GM12878 (cell line): ENCODE data around the gene EEF2K. TPM values are rescaled to one million over a fixed set of nuclear protein-coding genes. Genes with fewer than 3 reads are reported as not detected.

Experiments used
- ATAC-seq: fragments of 200-7000 bp; cut with Tn5 transposase; 3 replicates; pipeline ENCODE4 v1.9.1; 2020; ENCODE audit warnings: mild to moderate bottlenecking, moderate library complexity
- BruUV-seq: library from RNA; stranded (reverse); fragments of 400-500 nt; replicated peaks from 2 replicates; lab custom pipeline; 2021; lab: Mats Ljungman, UMichigan
- CTCF ChIA-PET: fragments of 300-600 bp; sonication (Branson Sonifier 250); formaldehyde crosslinking; extraction: SDS; loops from one replicate; lab custom pipeline; 2021; ENCODE audit warnings: inconsistent platforms; lab: Yijun Ruan, JAX
- POLR2A ChIA-PET: fragments of 350-600 bp; formaldehyde crosslinking; extraction: SDS; loops from one replicate; lab custom pipeline; 2021; ENCODE audit warnings: inconsistent platforms; lab: Charles Lee
- RAD21 ChIA-PET: fragments of 300-600 bp; sonication (Branson Sonifier 250); formaldehyde crosslinking; loops from one replicate; lab custom pipeline; 2023; ENCODE audit warnings: antibody characterized with exemption; ENCODE audit not compliant: unreplicated experiment; lab: Charles Lee
- SMC1A ChIA-PET: fragments of 300-600 bp; sonication (Branson Sonifier 250); formaldehyde crosslinking; loops from one replicate; lab custom pipeline; 2023; ENCODE audit not compliant: unreplicated experiment, uncharacterized antibody; lab: Charles Lee
- DNase-seq: peaks from one replicate; pipeline ENCODE4 v3.0.0-alpha.2; 2011; ENCODE audit warnings: low read depth, low spot score
- FAIRE-seq: peaks from 3 replicates; lab custom pipeline; 2011; peaks lifted over from hg19 to GRCh38; lab: Jason Lieb, UNC
- H2AFZ ChIP-seq: 2 replicates; pipeline ENCODE4 v1.6.0; 2011; ENCODE audit warnings: low read depth, low read length, control low read depth; ENCODE audit not compliant: control insufficient read depth
- H3K27ac ChIP-seq: 2 replicates; pipeline ENCODE4 v1.5.1; 2011; ENCODE audit warnings: control low read depth; ENCODE audit not compliant: control insufficient read depth, insufficient read depth
- H3K27me3 ChIP-seq, 2 experiments: replicated peaks in 1 of 2; 2 replicates each; pipeline versions ENCODE4 v1.6.0 to v1.6.1; 2011; ENCODE audit warnings: low read length in 1 of 2; ENCODE audit not compliant: control insufficient read depth in 2 of 2, insufficient read depth in 2 of 2
- H3K36me3 ChIP-seq, 2 experiments: 2 replicates each; pipeline ENCODE4 v1.5.1; 2011; ENCODE audit warnings: low read length in 1 of 2; ENCODE audit not compliant: control insufficient read depth in 2 of 2, insufficient read depth in 2 of 2
- H3K4me1 ChIP-seq: 2 replicates; pipeline ENCODE4 v1.6.1; 2011; ENCODE audit warnings: mild to moderate bottlenecking, low read length, moderate library complexity, mixed read lengths; ENCODE audit not compliant: control insufficient read depth, insufficient read depth
- H3K4me2 ChIP-seq: 2 replicates; pipeline ENCODE4 v1.6.0; 2011; ENCODE audit warnings: control low read depth; ENCODE audit not compliant: control insufficient read depth, insufficient read depth
- H3K4me3 ChIP-seq: fragments of 200-600 bp; sonication (generic); 2 replicates; pipeline ENCODE4 v1.5.1; 2016
- H3K79me2 ChIP-seq: 2 replicates; pipeline ENCODE4 v1.6.0; 2011; ENCODE audit warnings: low read length; ENCODE audit not compliant: control insufficient read depth, insufficient read depth
- H3K9ac ChIP-seq: 2 replicates; pipeline ENCODE4 v1.8.0; 2011; ENCODE audit warnings: low read length, control low read depth, mixed read lengths; ENCODE audit not compliant: control insufficient read depth, insufficient read depth
- H3K9me3 ChIP-seq: replicated peaks from 3 replicates; pipeline ENCODE4 v1.5.1; 2011; ENCODE audit warnings: mild to moderate bottlenecking, low read length; ENCODE audit not compliant: control insufficient read depth, insufficient read depth
- H4K20me1 ChIP-seq: 2 replicates; pipeline ENCODE4 v1.6.0; 2011; ENCODE audit not compliant: control insufficient read depth, insufficient read depth
- ESRRA ChIP-seq: IDR thresholded peaks from 2 replicates; pipeline ENCODE4 v1.6.1; 2012; ENCODE audit warnings: mild to moderate bottlenecking, low read length, improper control_type of control experiment
- NBN ChIP-seq: fragments of 450-650 bp; IDR thresholded peaks from 2 replicates; pipeline ENCODE4 v1.6.1; 2016
- PAX5 ChIP-seq: IDR thresholded peaks from 2 replicates; pipeline ENCODE4 v1.6.1; 2011; ENCODE audit warnings: low read depth, low read length, borderline replicate concordance
- SUZ12 ChIP-seq: fragments of 200-600 bp; sonication (generic); IDR thresholded peaks from one replicate; pipeline ENCODE4 v1.6.1; 2018; ENCODE audit warnings: antibody characterized with exemption, mild to moderate bottlenecking; ENCODE audit not compliant: unreplicated experiment
- WGBS: methylation state at CpG from one replicate; pipeline ENCODE4 v1.1.6; 2016; ENCODE audit warnings: low lambda C conversion rate; ENCODE audit not compliant: insufficient replicate concordance, insufficient coverage; ENCODE audit errors: missing lambda C conversion rate; 5-methylcytosine and 5-hydroxymethylcytosine counted together
- in situ Hi-C: fragments of 300-500 bp; cut with MboI; formaldehyde crosslinking; loops from 9 replicates; pipeline ENCODE4 v1.14.3; 2018; ENCODE audit warnings: mixed read lengths
- intact Hi-C: fragments of 100-400 bp; cut with micrococcal nuclease; formaldehyde crosslinking; loops from one replicate; pipeline ENCODE4 v1.14.2; 2022; ENCODE audit not compliant: unreplicated experiment
- polyA plus RNA-seq, 11 experiments: library from polyadenylated mRNA; depleted of rRNA in 4 of 11; unstranded in 6 of 11; stranded (reverse) in 5 of 11; fragments of >200 nt; fragmentation: Nextera tagmentation in 4 of 11; fragmentation: Illumina TruSeq in 1 of 11; extraction: Ambion mirVana in 4 of 11; extraction: Trizol in 1 of 11; gene quantifications; 1 replicate in 1 of 11; 2 replicates in 10 of 11; pipeline versions ENCODE4 v1.2.1 to v1.2.3, GENCODE V29; 2011 to 2016; ENCODE audit warnings: inconsistent platforms in 2 of 11, missing spikeins in 2 of 11, low read depth in 1 of 11
- total RNA-seq, 4 experiments: library from RNA; depleted of rRNA in 3 of 4; stranded (reverse); fragments of >200 nt in 3 of 4; fragmentation: Illumina TruSeq in 1 of 4; extraction: Trizol in 1 of 4; gene quantifications; 2 replicates each; pipeline versions ENCODE4 v1.2.1 to v1.2.3, GENCODE V29; 2013 to 2021

Gene EEF2K
- total and polyA plus RNA-seq, 10 of the 15 experiments (the other 5 are each of a cell fraction or from before 2014, with no cell fraction given) = 2.0 to 29.6 (median 12.2) TPM

- DNase-seq (no peak), FAIRE-seq (no peak)
- WGBS = 35% methylated on average over 9 of the region's 9 CpGs
- H3K4me3 ChIP-seq = no peak overlapping the region
- H2AFZ ChIP-seq = no peak overlapping the region
- intact Hi-C loops = no loop called here
- CTCF ChIA-PET = interaction anchor here (0.6 to 2.5 kb wide), 5 partner anchors 10 to 481 kb away, joined by 3 to 12 read pairs (median 4); no protein-coding TSS in a partner anchor
- no peaks in the 10 kb centered on the region for H3K36me3 ChIP-seq
- no peaks in the 10 kb centered on the region for H3K79me2 ChIP-seq
- no peaks in the 10 kb centered on the region for H3K9me3 ChIP-seq
- TF ChIP-seq PAX5 = no peak
- TF ChIP-seq, all 136 proteins: peak for 0
- no peak overlapping the region for H3K9ac ChIP-seq
- ChIA-PET RAD21 (interaction anchor here (0.8 to 1.0 kb wide), 2 partner anchors 14 to 151 kb away, joined by 3 to 4 read pairs; no protein-coding TSS in a partner anchor), SMC1A (interaction anchor here (1.2 kb wide), 1 partner anchor 14 kb away, joined by 3 read pairs; no protein-coding TSS in a partner anchor), POLR2A (interaction anchor here (0.6 kb wide), 1 partner anchor 162 kb away, joined by 6 read pairs; no protein-coding TSS in a partner anchor)
- ATAC-seq = no peak
- no peaks in the 10 kb centered on the region; a peak in 1 of 4 replicates for H3K27me3 ChIP-seq
- no peak overlapping the region for H3K4me2 ChIP-seq
- in situ Hi-C loops = no loop called here
- H3K4me1 ChIP-seq = no peaks in the 10 kb centered on the region
- BruUV-seq = no TSS peak
- H3K27ac ChIP-seq = no peak overlapping the region
- no peaks in the 10 kb centered on the region for H4K20me1 ChIP-seq
Observed at GRCh38 chr16:22174642-22175041, 31.4 kb upstream of the EEF2K start.

- H3K4me3 ChIP-seq = no peak overlapping the region
- POLR2A ChIA-PET = interaction anchor here (0.6 kb wide), 1 partner anchor 180 kb away, joined by 4 read pairs; no protein-coding TSS in a partner anchor
- no peaks in the 10 kb centered on the region for H4K20me1 ChIP-seq
- no peaks in the 10 kb centered on the region for H3K79me2 ChIP-seq
- no peak overlapping the region for H3K9ac ChIP-seq
- SMC1A ChIA-PET = no interaction called here
- no peak for DNase-seq
- RAD21 ChIA-PET = no interaction called here
- in situ Hi-C loops = no loop called here
- H3K4me2 ChIP-seq = no peak overlapping the region
- no peak overlapping the region for H3K27ac ChIP-seq
- H2AFZ ChIP-seq = no peak overlapping the region
- no peaks in the 10 kb centered on the region for H3K27me3 ChIP-seq
- CTCF ChIA-PET = interaction anchor here (1.0 to 1.7 kb wide), 2 partner anchors 10 to 176 kb away, joined by 3 to 7 read pairs; no protein-coding TSS in a partner anchor
- no peak for FAIRE-seq
- no peak for ATAC-seq
- TF ChIP-seq ESRRA (no peak), NBN (no peak), SUZ12 (no peak)
- no TSS peak for BruUV-seq
- intact Hi-C loops = no loop called here
- WGBS = 55% methylated on average over 17 of the region's 18 CpGs
- no peaks in the 10 kb centered on the region for H3K9me3 ChIP-seq
- no peaks in the 10 kb centered on the region for H3K36me3 ChIP-seq
- no peaks in the 10 kb centered on the region for H3K4me1 ChIP-seq
Observed at GRCh38 chr16:22177968-22178930, 27.8 kb upstream of the EEF2K start.
